PFSK-1 (cell line): ENCODE data around the gene APCDD1.

Experiments used
- POLR2AphosphoS5 ChIP-seq: IDR thresholded peaks from 2 replicates; pipeline ENCODE4 v1.6.1; 2012; ENCODE audit warnings: low read depth, mild to moderate bottlenecking, control low read depth, low read length, moderate library complexity
- SIN3A ChIP-seq: IDR thresholded peaks from 2 replicates; pipeline ENCODE4 v1.6.1; 2012; ENCODE audit warnings: mild to moderate bottlenecking, low read length, moderate library complexity, borderline replicate concordance; ENCODE audit not compliant: insufficient read depth
- TAF1 ChIP-seq: IDR thresholded peaks from 2 replicates; pipeline ENCODE4 v1.6.1; 2012; ENCODE audit warnings: low read length, control low read depth, borderline replicate concordance; ENCODE audit not compliant: insufficient read depth

DNA sequence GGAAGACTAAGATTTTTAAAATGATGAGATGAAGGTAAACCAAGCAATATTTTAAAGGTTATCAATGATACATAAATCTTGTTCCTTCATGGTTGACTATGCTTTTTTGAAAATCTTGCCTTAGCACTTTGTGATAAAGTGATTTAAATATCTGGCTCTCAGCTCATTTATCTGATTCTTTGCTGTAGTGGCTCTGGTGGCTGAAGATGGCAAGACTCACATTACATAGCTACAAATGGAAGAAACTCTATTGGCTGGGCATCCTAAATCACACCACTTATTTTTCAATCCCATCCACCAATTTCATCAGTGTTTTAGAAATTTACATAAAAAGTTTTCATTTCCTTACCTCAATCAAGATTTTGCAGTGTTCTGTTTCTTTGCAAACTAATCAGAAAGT lies 16.6 kb upstream of the APCDD1 start:
- TF ChIP-seq POLR2AphosphoS5 (no peak), SIN3A (no peak), TAF1 (no peak)
